DND-41 (cell line): Measurements from ENCODE around the gene FAM53A.

Source experiments
- ATAC-seq: fragments of 200-7000 bp; cut with Tn5 transposase; 3 replicates; pipeline ENCODE4 v1.9.1; 2021; ENCODE audit warnings: low read depth; ENCODE audit not compliant: insufficient read depth
- DNase-seq: peaks from one replicate; pipeline ENCODE4 v3.0.0-alpha.2; 2020
- H2AFZ ChIP-seq: 2 replicates; pipeline ENCODE4 v1.6.0; 2012; ENCODE audit warnings: low read depth, low read length
- H3K27ac ChIP-seq: 2 replicates; pipeline ENCODE4 v1.5.1; 2012; ENCODE audit warnings: low read length, inconsistent platforms
- H3K27me3 ChIP-seq: fragments of 200-600 bp; sonication (generic); 2 replicates; pipeline ENCODE4 v1.6.0; 2012; ENCODE audit warnings: low read length, mild to moderate bottlenecking, inconsistent platforms; ENCODE audit not compliant: insufficient read depth, poor library complexity
- H3K36me3 ChIP-seq: 2 replicates; pipeline ENCODE4 v1.5.1; 2012; ENCODE audit warnings: low read length, inconsistent platforms; ENCODE audit not compliant: insufficient read depth
- H3K4me1 ChIP-seq: 2 replicates; pipeline ENCODE4 v1.5.1; 2012; ENCODE audit warnings: mild to moderate bottlenecking, low read length; ENCODE audit not compliant: insufficient read depth
- H3K4me2 ChIP-seq: 2 replicates; pipeline ENCODE4 v1.6.0; 2012; ENCODE audit warnings: mild to moderate bottlenecking, moderate library complexity, low read length, inconsistent platforms; ENCODE audit not compliant: insufficient read depth
- H3K4me3 ChIP-seq, 2 experiments: fragments of 200-600 bp in 1 of 2; shearing (Covaris generic) in 1 of 2; 2 replicates each; pipeline ENCODE4 v1.5.1; 2012 to 2016; ENCODE audit warnings: inconsistent platforms in 2 of 2, low read length in 2 of 2, mild to moderate bottlenecking in 2 of 2, low read depth in 1 of 2, moderate library complexity in 1 of 2
- H3K79me2 ChIP-seq: 2 replicates; pipeline ENCODE4 v1.6.0; 2012; ENCODE audit warnings: low read length, inconsistent platforms; ENCODE audit not compliant: insufficient read depth
- H3K9ac ChIP-seq: 2 replicates; pipeline ENCODE4 v1.6.0; 2012; ENCODE audit warnings: low read depth, mild to moderate bottlenecking, inconsistent platforms, low read length, moderate library complexity
- H3K9me3 ChIP-seq: 2 replicates; pipeline ENCODE4 v1.5.1; 2012; ENCODE audit warnings: low read length, moderate library complexity, mild to moderate bottlenecking, inconsistent platforms; ENCODE audit not compliant: insufficient read depth, severe bottlenecking
- H4K20me1 ChIP-seq: 2 replicates; pipeline ENCODE4 v1.6.0; 2012; ENCODE audit warnings: low read length; ENCODE audit not compliant: insufficient read depth
- EZH2 ChIP-seq: IDR thresholded peaks from 3 replicates; pipeline ENCODE4 v1.6.1; 2012; ENCODE audit warnings: borderline replicate concordance, low read depth, mild to moderate bottlenecking, moderate library complexity, low read length, inconsistent platforms; ENCODE audit not compliant: severe bottlenecking
- TF ChIP-seq, protein P1 (sequence below): IDR thresholded peaks from 2 replicates; pipeline ENCODE4 v1.5.1; 2012; ENCODE audit warnings: borderline replicate concordance, low read length, moderate library complexity, mild to moderate bottlenecking; ENCODE audit not compliant: poor library complexity, severe bottlenecking; ENCODE audit errors: extremely low read depth

Gene FAM53A

DNA sequence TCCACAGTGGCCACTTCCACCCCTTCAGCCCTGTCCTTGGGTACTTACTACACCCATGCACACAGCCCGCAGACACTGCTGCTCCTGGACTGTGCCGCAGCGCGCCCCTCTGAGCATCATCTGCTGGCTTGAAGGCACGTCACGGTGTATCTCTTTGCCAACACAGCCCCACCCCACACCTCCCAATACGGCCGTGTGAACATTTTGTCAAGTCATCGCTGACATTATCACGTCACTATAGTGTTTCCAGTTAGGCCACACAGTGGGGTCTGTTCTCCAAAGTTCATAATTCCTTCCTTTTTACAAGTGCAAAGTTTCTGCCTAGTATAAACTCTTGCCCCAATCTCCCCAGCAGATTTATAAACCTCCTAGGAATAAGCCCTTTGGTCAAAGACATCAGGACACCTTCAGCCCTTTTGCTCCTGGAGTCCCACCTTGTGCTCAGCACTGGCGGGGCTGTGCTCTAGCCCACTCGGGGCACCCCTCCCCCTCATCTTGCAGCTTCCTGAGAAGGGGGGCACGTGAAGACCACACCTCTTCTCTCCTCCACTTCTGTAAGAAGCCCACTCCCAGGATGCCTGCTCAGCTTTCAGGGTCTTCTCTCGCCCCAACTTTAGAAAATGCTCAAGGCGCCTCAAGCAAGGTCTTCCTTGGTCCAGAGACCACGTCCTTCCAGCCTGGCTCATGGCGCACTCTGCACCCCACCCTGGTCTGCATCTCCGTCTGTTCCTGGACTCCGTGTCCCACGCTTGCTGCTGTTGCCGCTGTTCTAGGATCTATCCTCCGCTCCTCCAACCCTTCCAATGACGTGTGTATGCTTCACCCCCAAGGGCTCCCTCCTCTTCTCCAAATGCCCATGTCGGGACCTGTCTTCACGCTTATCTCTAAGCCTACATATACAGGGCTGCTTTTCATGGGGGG, 7.2 kb downstream of the FAM53A start:
- Histone ChIP-seq H3K79me2 (no peaks in the 10 kb centered on the region), H3K27ac (no peak overlapping the region), H3K9me3 (no peaks in the 10 kb centered on the region), H3K9ac (no peak overlapping the region), H3K27me3 (no peaks in the 10 kb centered on the region), H3K4me2 (no peak overlapping the region), H3K4me3 (no peak overlapping the region), H3K36me3 (no peaks in the 10 kb centered on the region), H2AFZ (no peak overlapping the region), H4K20me1 (no peaks in the 10 kb centered on the region), H3K4me1 (no peaks in the 10 kb centered on the region)
- DNase-seq (no peak), ATAC-seq (no peak)
- TF ChIP-seq EZH2: no peak
- TF ChIP-seq, protein P1, sequence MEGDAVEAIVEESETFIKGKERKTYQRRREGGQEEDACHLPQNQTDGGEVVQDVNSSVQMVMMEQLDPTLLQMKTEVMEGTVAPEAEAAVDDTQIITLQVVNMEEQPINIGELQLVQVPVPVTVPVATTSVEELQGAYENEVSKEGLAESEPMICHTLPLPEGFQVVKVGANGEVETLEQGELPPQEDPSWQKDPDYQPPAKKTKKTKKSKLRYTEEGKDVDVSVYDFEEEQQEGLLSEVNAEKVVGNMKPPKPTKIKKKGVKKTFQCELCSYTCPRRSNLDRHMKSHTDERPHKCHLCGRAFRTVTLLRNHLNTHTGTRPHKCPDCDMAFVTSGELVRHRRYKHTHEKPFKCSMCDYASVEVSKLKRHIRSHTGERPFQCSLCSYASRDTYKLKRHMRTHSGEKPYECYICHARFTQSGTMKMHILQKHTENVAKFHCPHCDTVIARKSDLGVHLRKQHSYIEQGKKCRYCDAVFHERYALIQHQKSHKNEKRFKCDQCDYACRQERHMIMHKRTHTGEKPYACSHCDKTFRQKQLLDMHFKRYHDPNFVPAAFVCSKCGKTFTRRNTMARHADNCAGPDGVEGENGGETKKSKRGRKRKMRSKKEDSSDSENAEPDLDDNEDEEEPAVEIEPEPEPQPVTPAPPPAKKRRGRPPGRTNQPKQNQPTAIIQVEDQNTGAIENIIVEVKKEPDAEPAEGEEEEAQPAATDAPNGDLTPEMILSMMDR: no peak

- ATAC-seq: no peak
- TF ChIP-seq EZH2: no peak
- TF ChIP-seq, protein P1: no peak
- no peaks in the 10 kb centered on the region for H3K27me3 ChIP-seq
These were observed 8.3 kb downstream of the FAM53A start for GRCh38 chr4:1675802-1676137.

DNA sequence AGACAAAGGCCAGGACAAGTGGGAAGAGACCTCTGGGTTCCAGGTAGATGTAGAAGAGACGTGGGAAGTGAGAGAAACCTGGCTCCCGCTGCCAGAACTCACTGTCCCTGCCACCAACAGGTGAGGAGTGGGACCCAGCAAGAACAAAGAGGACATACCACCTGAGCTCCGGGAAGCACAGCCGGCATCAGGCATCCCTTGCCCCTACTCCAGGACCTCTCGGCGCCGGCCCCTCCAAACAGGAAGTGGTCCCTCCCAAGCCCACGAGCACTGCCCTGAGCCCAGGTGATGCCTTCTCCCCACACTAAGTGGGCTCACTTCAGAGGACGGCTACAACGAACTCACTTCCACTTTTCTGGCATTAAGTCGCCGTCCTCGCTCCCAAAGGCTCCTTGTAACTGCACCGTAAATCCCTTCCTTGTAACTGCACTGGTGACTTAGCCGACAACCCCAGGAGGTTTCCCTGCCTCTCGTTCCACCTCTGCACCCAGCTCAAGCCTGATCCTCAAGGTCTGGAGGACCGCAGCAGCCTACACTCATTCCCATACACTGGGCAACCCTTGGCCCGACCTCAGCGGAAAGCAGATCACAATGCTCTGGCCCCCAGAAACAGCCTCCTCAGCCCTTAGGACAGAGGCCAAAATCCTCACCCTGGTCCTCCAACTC, 8.8 kb downstream of the FAM53A start:
- Histone ChIP-seq H3K79me2 (no peaks in the 10 kb centered on the region), H3K4me1 (no peaks in the 10 kb centered on the region), H3K9me3 (no peaks in the 10 kb centered on the region), H3K27me3 (no peaks in the 10 kb centered on the region), H3K4me3 (no peak overlapping the region), H3K9ac (no peak overlapping the region), H4K20me1 (no peaks in the 10 kb centered on the region), H3K36me3 (no peaks in the 10 kb centered on the region), H3K4me2 (no peak overlapping the region), H2AFZ (no peak overlapping the region), H3K27ac (no peak overlapping the region)
- no peak for ATAC-seq
- DNase-seq: no peak
- TF ChIP-seq, protein P1: no peak
- no peak for TF ChIP-seq EZH2

More at GRCh38 chr4:1675802-1676137, 8.3 kb downstream of the FAM53A start:
- no peak for DNase-seq
- Histone ChIP-seq H4K20me1 (no peaks in the 10 kb centered on the region), H3K79me2 (no peaks in the 10 kb centered on the region), H3K9me3 (no peaks in the 10 kb centered on the region), H3K4me2 (no peak overlapping the region), H3K9ac (no peak overlapping the region), H3K27ac (no peak overlapping the region), H3K36me3 (no peaks in the 10 kb centered on the region), H3K4me3 (no peak overlapping the region), H3K4me1 (no peaks in the 10 kb centered on the region), H2AFZ (no peak overlapping the region)
